K562 (cell line): ENCODE results near the gene WDR45B. TPM values are rescaled to one million over a fixed set of nuclear protein-coding genes. Genes with fewer than 3 reads are reported as not detected.

ENCODE experiments used
- ATAC-seq: fragments of 200-7000 bp; cut with Tn5 transposase; 3 replicates; pipeline ENCODE4 v1.9.1; 2020; ENCODE audit warnings: moderate library complexity
- BruUV-seq: library from RNA; stranded (reverse); fragments of 400-500 nt; replicated peaks from 2 replicates; lab custom pipeline; 2021; lab: Mats Ljungman, UMichigan
- CTCF ChIA-PET: fragments of 300-600 bp; formaldehyde crosslinking; extraction: SDS; loops from one replicate; lab custom pipeline; 2021; ENCODE audit warnings: low intra/inter-chr PET ratio; lab: Yijun Ruan, JAX
- POLR2A ChIA-PET: fragments of 300-600, 350-650 bp; sonication (Branson Sonifier 250); formaldehyde crosslinking; extraction: SDS; loops from one replicate; lab custom pipeline; 2021; ENCODE audit warnings: antibody characterized with exemption, inconsistent platforms; lab: Yijun Ruan, JAX
- DNase-seq, 4 experiments: peaks; one replicate each; pipeline versions ENCODE4 v3.0.0 to v3.0.0-alpha.2; 2011 to 2018; ENCODE audit warnings: low spot score in 3 of 4, mixed read lengths in 3 of 4; ENCODE audit errors: extremely low read depth in 1 of 4
- FAIRE-seq: peaks from 2 replicates; lab custom pipeline; 2011; peaks lifted over from hg19 to GRCh38; lab: Jason Lieb, UNC
- H2AFZ ChIP-seq: 2 replicates; pipeline ENCODE4 v1.6.0; 2011; ENCODE audit warnings: low read depth, low read length, control low read depth, inconsistent platforms
- H3K27ac ChIP-seq: fragments of 200-600 bp; 3 replicates; pipeline ENCODE4 v1.8.0; 2011; ENCODE audit warnings: low read depth, mild to moderate bottlenecking, control low read depth, inconsistent platforms, low read length, moderate library complexity, mixed read lengths; ENCODE audit errors: extremely low read depth
- H3K27me3 ChIP-seq, 2 experiments: fragments of 300-600 bp in 1 of 2; 2 replicates in 1 of 2; 3 replicates in 1 of 2; pipeline versions ENCODE4 v1.6.0 to v1.8.0; 2011; ENCODE audit warnings: inconsistent platforms in 2 of 2, low read length in 2 of 2, mild to moderate bottlenecking in 1 of 2, mixed read lengths in 1 of 2, moderate library complexity in 1 of 2; ENCODE audit not compliant: control insufficient read depth in 2 of 2, insufficient read depth in 2 of 2
- H3K36me3 ChIP-seq: fragments of 300-600 bp; 3 replicates; pipeline ENCODE4 v1.8.0; 2011; ENCODE audit warnings: mild to moderate bottlenecking, low read length, inconsistent platforms; ENCODE audit not compliant: control insufficient read depth, insufficient read depth
- H3K4me1 ChIP-seq, 2 experiments: fragments of 200-600 bp in 1 of 2; replicated peaks in 1 of 2; 2 replicates in 1 of 2; 3 replicates in 1 of 2; pipeline versions ENCODE4 v1.5.1 to v1.8.0; 2011; ENCODE audit warnings: inconsistent platforms in 2 of 2, low read length in 2 of 2, mild to moderate bottlenecking in 1 of 2, mixed read lengths in 1 of 2, moderate library complexity in 1 of 2; ENCODE audit not compliant: control insufficient read depth in 2 of 2, insufficient read depth in 2 of 2
- H3K4me2 ChIP-seq: 2 replicates; pipeline ENCODE4 v1.6.1; 2011; ENCODE audit warnings: low read length, control low read depth, inconsistent platforms, mixed read lengths; ENCODE audit not compliant: insufficient read depth
- H3K4me3 ChIP-seq: fragments of 200-600 bp; sonication (generic), shearing (Covaris generic); 2 replicates; pipeline ENCODE4 v1.5.1; 2016; ENCODE audit warnings: control low read depth, inconsistent platforms
- H3K79me2 ChIP-seq: fragments of 200-600 bp; 3 replicates; pipeline ENCODE4 v1.8.0; 2011; ENCODE audit warnings: low read length, inconsistent platforms; ENCODE audit not compliant: control insufficient read depth, insufficient read depth
- H3K9ac ChIP-seq, 2 experiments: 2 replicates each; pipeline versions ENCODE4 v1.6.0 to v1.6.1; 2011; ENCODE audit warnings: low read depth in 2 of 2, low read length in 2 of 2, control low read depth in 1 of 2, inconsistent platforms in 1 of 2, mild to moderate bottlenecking in 1 of 2, mixed read lengths in 1 of 2; ENCODE audit not compliant: insufficient read depth in 1 of 2
- H3K9me1 ChIP-seq: one replicate; pipeline ENCODE4 v1.6.0; 2011; ENCODE audit warnings: inconsistent platforms, mild to moderate bottlenecking, low read length, moderate library complexity; ENCODE audit not compliant: control insufficient read depth, insufficient read depth
- H3K9me3 ChIP-seq: replicated peaks from 2 replicates; pipeline ENCODE4 v1.5.1; 2011; ENCODE audit warnings: low read depth, low read length, inconsistent platforms; ENCODE audit not compliant: control insufficient read depth, insufficient read depth
- H4K20me1 ChIP-seq: replicated peaks from 2 replicates; pipeline ENCODE4 v1.6.1; 2011; ENCODE audit warnings: low read length, inconsistent platforms, mixed read lengths; ENCODE audit not compliant: control insufficient read depth, insufficient read depth
- BRCA1 ChIP-seq, 2 experiments: fragments of 450-650 bp in 1 of 2; sonication (generic) in 1 of 2; formaldehyde crosslinking in 1 of 2; IDR thresholded peaks; 2 replicates each; pipeline versions ENCODE4 v1.5.0 to v1.6.1; 2017 to 2020; ENCODE audit warnings: mild to moderate bottlenecking in 1 of 2, missing genetic modification reagents in 1 of 2
- CHCHD3 ChIP-seq: fragments of 250-450 bp; sonication (Bioruptor Pico); IDR thresholded peaks from 2 replicates; pipeline ENCODE4 v2.1.2; 2022; ENCODE audit warnings: mild to moderate bottlenecking
- CREM ChIP-seq: IDR thresholded peaks from 2 replicates; pipeline ENCODE4 v1.6.1; 2014; ENCODE audit warnings: antibody characterized with exemption, low read depth
- MYNN ChIP-seq, 2 experiments: sonication (generic); formaldehyde crosslinking in 1 of 2; IDR thresholded peaks; 2 replicates each; pipeline versions ENCODE4 v1.5.0 to v1.6.1; 2016 to 2020; ENCODE audit warnings: antibody characterized with exemption in 1 of 2, missing genetic modification reagents in 1 of 2
- NR2C2 ChIP-seq, 2 experiments: fragments of 200-800 bp in 1 of 2; sonication (Bioruptor generic) in 1 of 2; sonication (generic) in 1 of 2; formaldehyde crosslinking in 1 of 2; IDR thresholded peaks; 2 replicates each; pipeline versions ENCODE4 v1.6.1 to v1.8.0; 2016 to 2022; ENCODE audit warnings: mild to moderate bottlenecking in 1 of 2, missing compliant biosample characterization in 1 of 2, missing genetic modification characterization in 1 of 2, missing genetic modification reagents in 1 of 2
- SMARCC2 ChIP-seq: fragments of 450-650 bp; IDR thresholded peaks from 2 replicates; pipeline ENCODE4 v1.6.1; 2017; ENCODE audit warnings: antibody characterized with exemption, moderate library complexity, mild to moderate bottlenecking, low read depth
- ZNF24 ChIP-seq: fragments of 450-650 bp; IDR thresholded peaks from 2 replicates; pipeline ENCODE4 v1.6.1; 2016
- ZNF785 ChIP-seq: fragments of 250-450 bp; sonication (Bioruptor Pico); IDR thresholded peaks from 2 replicates; pipeline ENCODE4 v1.4.0; 2020; ENCODE audit warnings: mild to moderate bottlenecking
- WGBS: fragments of 100-300 bp; shearing (Covaris generic); methylation state at CpG from one replicate; pipeline ENCODE4 v1.1.6; 2016; ENCODE audit warnings: low coverage, mixed read lengths; ENCODE audit not compliant: insufficient coverage; ENCODE audit errors: missing lambda C conversion rate; 5-methylcytosine and 5-hydroxymethylcytosine counted together
- in situ Hi-C: fragments of 300-500 bp; cut with MboI; formaldehyde crosslinking; loops from 4 replicates; pipeline ENCODE4 v1.15.0; 2018; ENCODE audit warnings: inconsistent platforms, mixed read lengths
- intact Hi-C: fragments of 100-400 bp; cut with micrococcal nuclease; formaldehyde crosslinking; loops from 2 replicates; pipeline ENCODE4 v1.14.2; 2022
- polyA plus RNA-seq, 8 experiments: library from polyadenylated mRNA; depleted of rRNA in 4 of 8; stranded (reverse) in 5 of 8; unstranded in 3 of 8; fragments of >200 nt; fragmentation: Nextera tagmentation in 2 of 8; fragmentation: Illumina TruSeq in 1 of 8; extraction: Ambion mirVana in 2 of 8; extraction: Trizol in 1 of 8; gene quantifications; 2 replicates each; pipeline versions ENCODE4 v1.2.1 to v1.2.3, GENCODE V29; 2011 to 2014; ENCODE audit warnings: inconsistent platforms in 1 of 8, missing spikeins in 1 of 8
- total RNA-seq, 7 experiments: library from RNA; depleted of rRNA in 6 of 7; stranded (reverse); fragments of >200 nt in 6 of 7; fragmentation: Illumina TruSeq in 2 of 7; extraction: Trizol in 2 of 7; gene quantifications; 2 replicates each; pipeline versions ENCODE4 v1.2.1 to v1.2.3, GENCODE V29; 2011 to 2021; ENCODE audit warnings: low replicate concordance in 1 of 7
- TF ChIP-seq, protein P1 (sequence below): fragments of 250-450 bp; sonication (Bioruptor Pico); IDR thresholded peaks from 2 replicates; pipeline ENCODE4 v1.4.0; 2020; ENCODE audit warnings: mild to moderate bottlenecking, moderate library complexity
- TF ChIP-seq, protein P2 (sequence below): sonication (generic); formaldehyde crosslinking; IDR thresholded peaks from 2 replicates; pipeline ENCODE4 v1.8.0; 2022; ENCODE audit warnings: mild to moderate bottlenecking, missing genetic modification reagents
- TF ChIP-seq, protein P3 (sequence below): sonication (generic); formaldehyde crosslinking; IDR thresholded peaks from 2 replicates; pipeline ENCODE4 v1.8.0; 2022; ENCODE audit warnings: mild to moderate bottlenecking, missing genetic modification reagents, borderline replicate concordance
- TF ChIP-seq, protein P4 (sequence below): fragments of 450-650 bp; formaldehyde crosslinking; IDR thresholded peaks from 2 replicates; pipeline ENCODE4 v1.4.0; 2020; ENCODE audit warnings: mild to moderate bottlenecking, moderate library complexity

Gene WDR45B
- total and polyA plus RNA-seq, 9 of the 15 experiments (the other 6 are each of a cell fraction or from before 2014, with no cell fraction given) = 0.72 to 74.4 (median 35.9) TPM

DNA sequence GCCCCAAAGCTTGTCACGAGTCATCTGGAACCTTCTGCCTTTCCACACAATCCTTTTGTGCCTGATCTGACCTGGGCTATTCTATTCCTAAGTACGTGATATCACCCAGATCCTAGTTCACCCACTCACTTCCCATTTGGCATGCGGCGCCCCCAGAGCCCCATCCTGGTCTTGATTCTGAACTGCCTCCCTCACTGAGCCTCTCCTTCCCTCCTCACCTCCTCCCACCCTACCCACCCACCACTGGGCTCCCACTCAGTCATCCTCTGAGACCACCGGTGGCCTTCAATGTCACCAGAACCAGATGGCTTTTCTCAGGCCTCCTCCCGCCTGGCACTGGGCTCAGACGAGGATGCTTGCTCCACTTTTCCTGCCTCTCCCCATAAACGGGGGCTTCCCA, 18.5 kb downstream of the WDR45B start:
- no peak for DNase-seq
- H3K27ac ChIP-seq = no peak overlapping the region
- intact Hi-C loops (no loop called here), in situ Hi-C loops (no loop called here)
- CTCF ChIA-PET = no interaction called here
- BruUV-seq = no TSS peak
- H3K79me2 ChIP-seq = peaks cover 37% of the 10 kb centered on the region
- no peaks in the 10 kb centered on the region for H3K27me3 ChIP-seq
- FAIRE-seq = no peak
- ATAC-seq = no peak
- peaks cover 0 to 4% of the 10 kb centered on the region in 2 experiments; a peak in 1 of 5 replicates for H3K4me1 ChIP-seq
- no peak overlapping the region for H2AFZ ChIP-seq
- WGBS = 89% methylated on average over 7 of the region's 8 CpGs
- H3K9me3 ChIP-seq = no peaks in the 10 kb centered on the region
- no peak overlapping the region for H3K9ac ChIP-seq
- no peak overlapping the region for H3K4me3 ChIP-seq
- POLR2A ChIA-PET = interaction anchor here (1.0 to 2.1 kb wide), 4 partner anchors 7 to 19 kb away, joined by 3 to 6 read pairs (median 4); partner anchors contain the start of gene WDR45B
- peaks cover 6% of the 10 kb centered on the region; the same call in 1 of the 2 replicates for H4K20me1 ChIP-seq
- peaks cover 91% of the 10 kb centered on the region for H3K36me3 ChIP-seq
- H3K9me1 ChIP-seq = no peaks in the 10 kb centered on the region
- H3K4me2 ChIP-seq = no peak overlapping the region
- TF ChIP-seq ZNF24 = no peak
- no peak for TF ChIP-seq CHCHD3 (CRISPR knock-in tag)
- TF ChIP-seq, protein P1, sequence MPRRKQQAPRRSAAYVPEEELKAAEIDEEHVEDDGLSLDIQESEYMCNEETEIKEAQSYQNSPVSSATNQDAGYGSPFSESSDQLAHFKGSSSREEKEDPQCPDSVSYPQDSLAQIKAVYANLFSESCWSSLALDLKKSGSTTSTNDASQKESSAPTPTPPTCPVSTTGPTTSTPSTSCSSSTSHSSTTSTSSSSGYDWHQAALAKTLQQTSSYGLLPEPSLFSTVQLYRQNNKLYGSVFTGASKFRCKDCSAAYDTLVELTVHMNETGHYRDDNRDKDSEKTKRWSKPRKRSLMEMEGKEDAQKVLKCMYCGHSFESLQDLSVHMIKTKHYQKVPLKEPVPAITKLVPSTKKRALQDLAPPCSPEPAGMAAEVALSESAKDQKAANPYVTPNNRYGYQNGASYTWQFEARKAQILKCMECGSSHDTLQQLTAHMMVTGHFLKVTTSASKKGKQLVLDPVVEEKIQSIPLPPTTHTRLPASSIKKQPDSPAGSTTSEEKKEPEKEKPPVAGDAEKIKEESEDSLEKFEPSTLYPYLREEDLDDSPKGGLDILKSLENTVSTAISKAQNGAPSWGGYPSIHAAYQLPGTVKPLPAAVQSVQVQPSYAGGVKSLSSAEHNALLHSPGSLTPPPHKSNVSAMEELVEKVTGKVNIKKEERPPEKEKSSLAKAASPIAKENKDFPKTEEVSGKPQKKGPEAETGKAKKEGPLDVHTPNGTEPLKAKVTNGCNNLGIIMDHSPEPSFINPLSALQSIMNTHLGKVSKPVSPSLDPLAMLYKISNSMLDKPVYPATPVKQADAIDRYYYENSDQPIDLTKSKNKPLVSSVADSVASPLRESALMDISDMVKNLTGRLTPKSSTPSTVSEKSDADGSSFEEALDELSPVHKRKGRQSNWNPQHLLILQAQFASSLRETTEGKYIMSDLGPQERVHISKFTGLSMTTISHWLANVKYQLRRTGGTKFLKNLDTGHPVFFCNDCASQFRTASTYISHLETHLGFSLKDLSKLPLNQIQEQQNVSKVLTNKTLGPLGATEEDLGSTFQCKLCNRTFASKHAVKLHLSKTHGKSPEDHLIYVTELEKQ (CRISPR knock-in tag) = no peak
- no peak for TF ChIP-seq BRCA1 (IDR thresholded peaks at IDR 0.05)
- no peak for TF ChIP-seq BRCA1 (CRISPR knock-in tag; IDR thresholded peaks at IDR 0.05)
- no peak for TF ChIP-seq MYNN (IDR thresholded peaks at IDR 0.05)
- TF ChIP-seq MYNN (CRISPR knock-in tag; IDR thresholded peaks at IDR 0.05) = no peak
- TF ChIP-seq, protein P2, sequence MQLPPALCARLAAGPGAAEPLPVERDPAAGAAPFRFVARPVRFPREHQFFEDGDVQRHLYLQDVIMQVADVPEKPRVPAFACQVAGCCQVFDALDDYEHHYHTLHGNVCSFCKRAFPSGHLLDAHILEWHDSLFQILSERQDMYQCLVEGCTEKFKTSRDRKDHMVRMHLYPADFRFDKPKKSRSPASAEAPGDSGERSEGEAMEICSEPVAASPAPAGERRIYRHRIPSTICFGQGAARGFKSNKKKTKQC (CRISPR knock-in tag) = no peak
- TF ChIP-seq NR2C2 (CRISPR knock-in tag; IDR thresholded peaks at IDR 0.05) = no peak
- no peak for TF ChIP-seq NR2C2 (tag; IDR thresholded peaks at IDR 0.05)
- no peak for TF ChIP-seq CREM
- no peak for TF ChIP-seq SMARCC2
- TF ChIP-seq ZNF785 = no peak
- TF ChIP-seq, protein P3, sequence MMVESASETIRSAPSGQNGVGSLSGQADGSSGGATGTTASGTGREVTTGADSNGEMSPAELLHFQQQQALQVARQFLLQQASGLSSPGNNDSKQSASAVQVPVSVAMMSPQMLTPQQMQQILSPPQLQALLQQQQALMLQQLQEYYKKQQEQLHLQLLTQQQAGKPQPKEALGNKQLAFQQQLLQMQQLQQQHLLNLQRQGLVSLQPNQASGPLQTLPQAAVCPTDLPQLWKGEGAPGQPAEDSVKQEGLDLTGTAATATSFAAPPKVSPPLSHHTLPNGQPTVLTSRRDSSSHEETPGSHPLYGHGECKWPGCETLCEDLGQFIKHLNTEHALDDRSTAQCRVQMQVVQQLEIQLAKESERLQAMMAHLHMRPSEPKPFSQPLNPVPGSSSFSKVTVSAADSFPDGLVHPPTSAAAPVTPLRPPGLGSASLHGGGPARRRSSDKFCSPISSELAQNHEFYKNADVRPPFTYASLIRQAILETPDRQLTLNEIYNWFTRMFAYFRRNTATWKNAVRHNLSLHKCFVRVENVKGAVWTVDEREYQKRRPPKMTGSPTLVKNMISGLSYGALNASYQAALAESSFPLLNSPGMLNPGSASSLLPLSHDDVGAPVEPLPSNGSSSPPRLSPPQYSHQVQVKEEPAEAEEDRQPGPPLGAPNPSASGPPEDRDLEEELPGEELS (CRISPR knock-in tag) = no peak
- TF ChIP-seq, protein P4, sequence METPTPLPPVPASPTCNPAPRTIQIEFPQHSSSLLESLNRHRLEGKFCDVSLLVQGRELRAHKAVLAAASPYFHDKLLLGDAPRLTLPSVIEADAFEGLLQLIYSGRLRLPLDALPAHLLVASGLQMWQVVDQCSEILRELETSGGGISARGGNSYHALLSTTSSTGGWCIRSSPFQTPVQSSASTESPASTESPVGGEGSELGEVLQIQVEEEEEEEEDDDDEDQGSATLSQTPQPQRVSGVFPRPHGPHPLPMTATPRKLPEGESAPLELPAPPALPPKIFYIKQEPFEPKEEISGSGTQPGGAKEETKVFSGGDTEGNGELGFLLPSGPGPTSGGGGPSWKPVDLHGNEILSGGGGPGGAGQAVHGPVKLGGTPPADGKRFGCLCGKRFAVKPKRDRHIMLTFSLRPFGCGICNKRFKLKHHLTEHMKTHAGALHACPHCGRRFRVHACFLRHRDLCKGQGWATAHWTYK (CRISPR knock-in tag) = no peak
